Retinal pigment epithelial cell (primary cell): ENCODE data around the gene HNRNPLL.
"Not testable (repeated sequence)": the region's sequence is repeated elsewhere in the genome, so short reads cannot be mapped to it uniquely, and the experiment has no call there.

Source experiments
- DNase-seq: peaks from one replicate; pipeline ENCODE4 v3.0.0-alpha.2; 2010; ENCODE audit warnings: low read depth
- H3K4me3 ChIP-seq: 2 replicates; pipeline ENCODE4 v1.5.1; 2011; ENCODE audit warnings: mild to moderate bottlenecking, low read length, control low read depth, moderate library complexity
- TF ChIP-seq, protein P1 (sequence below): conservative IDR thresholded peaks from 2 replicates; pipeline ENCODE4 v1.5.1; 2011; ENCODE audit warnings: low read depth, low read length, control low read depth, inconsistent platforms

The HNRNPLL gene

GRCh38 chr2:38540580-38541286, 62.0 kb downstream of the HNRNPLL start:
- H3K4me3 ChIP-seq = no peak overlapping the region
- TF ChIP-seq, protein P1, sequence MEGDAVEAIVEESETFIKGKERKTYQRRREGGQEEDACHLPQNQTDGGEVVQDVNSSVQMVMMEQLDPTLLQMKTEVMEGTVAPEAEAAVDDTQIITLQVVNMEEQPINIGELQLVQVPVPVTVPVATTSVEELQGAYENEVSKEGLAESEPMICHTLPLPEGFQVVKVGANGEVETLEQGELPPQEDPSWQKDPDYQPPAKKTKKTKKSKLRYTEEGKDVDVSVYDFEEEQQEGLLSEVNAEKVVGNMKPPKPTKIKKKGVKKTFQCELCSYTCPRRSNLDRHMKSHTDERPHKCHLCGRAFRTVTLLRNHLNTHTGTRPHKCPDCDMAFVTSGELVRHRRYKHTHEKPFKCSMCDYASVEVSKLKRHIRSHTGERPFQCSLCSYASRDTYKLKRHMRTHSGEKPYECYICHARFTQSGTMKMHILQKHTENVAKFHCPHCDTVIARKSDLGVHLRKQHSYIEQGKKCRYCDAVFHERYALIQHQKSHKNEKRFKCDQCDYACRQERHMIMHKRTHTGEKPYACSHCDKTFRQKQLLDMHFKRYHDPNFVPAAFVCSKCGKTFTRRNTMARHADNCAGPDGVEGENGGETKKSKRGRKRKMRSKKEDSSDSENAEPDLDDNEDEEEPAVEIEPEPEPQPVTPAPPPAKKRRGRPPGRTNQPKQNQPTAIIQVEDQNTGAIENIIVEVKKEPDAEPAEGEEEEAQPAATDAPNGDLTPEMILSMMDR = no peak
- DNase-seq = no peak

DNA sequence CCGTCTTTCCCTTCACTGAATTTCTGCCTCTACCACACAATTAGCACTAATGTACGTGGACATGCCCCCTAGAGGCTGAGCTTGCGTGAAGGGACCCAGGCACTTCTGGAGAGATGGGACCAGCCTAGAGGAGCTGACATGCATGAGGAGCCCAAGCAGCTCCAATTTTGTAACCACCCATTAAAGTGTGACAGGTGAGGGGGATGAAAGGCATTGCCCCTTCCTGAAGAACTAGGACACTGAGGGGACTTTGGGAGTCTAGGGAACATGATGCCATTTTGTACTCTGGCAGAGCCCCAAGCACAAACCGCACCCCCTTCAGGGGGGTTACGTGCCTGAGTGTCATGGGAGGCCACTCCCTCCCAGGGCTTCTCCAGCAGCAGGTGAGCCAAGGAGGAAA, 63.6 kb downstream of the HNRNPLL start:
- H3K4me3 ChIP-seq = no peak overlapping the region
- no peak for DNase-seq
- TF ChIP-seq, protein P1 = no peak

- no peak for DNase-seq
- H3K4me3 ChIP-seq = no peak overlapping the region
- TF ChIP-seq, protein P1 = no peak
These were observed 64.7 kb downstream of the HNRNPLL start for GRCh38 chr2:38537937-38538525.

DNA sequence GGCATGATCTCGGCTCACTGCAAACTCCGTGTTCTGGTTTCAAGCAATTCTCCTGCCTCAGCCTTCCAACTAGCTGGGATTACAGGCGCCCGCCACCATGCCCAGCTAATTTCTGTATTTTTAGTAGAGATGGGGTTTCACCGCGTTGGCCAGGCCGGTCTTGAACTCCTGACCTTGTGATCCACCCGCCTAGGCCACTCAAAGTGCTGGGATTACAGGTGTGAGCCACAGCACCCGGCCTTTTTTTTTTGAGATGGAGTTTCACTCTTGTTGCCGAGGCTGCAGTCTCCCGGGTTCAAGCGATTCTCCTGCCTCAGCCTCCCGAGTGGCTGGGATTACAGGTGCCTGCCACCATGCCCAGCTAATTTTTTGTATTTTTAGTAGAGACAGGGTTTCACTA, 65.4 kb downstream of the HNRNPLL start:
- H3K4me3 ChIP-seq, DNase-seq: not testable (repeated sequence)

DNA sequence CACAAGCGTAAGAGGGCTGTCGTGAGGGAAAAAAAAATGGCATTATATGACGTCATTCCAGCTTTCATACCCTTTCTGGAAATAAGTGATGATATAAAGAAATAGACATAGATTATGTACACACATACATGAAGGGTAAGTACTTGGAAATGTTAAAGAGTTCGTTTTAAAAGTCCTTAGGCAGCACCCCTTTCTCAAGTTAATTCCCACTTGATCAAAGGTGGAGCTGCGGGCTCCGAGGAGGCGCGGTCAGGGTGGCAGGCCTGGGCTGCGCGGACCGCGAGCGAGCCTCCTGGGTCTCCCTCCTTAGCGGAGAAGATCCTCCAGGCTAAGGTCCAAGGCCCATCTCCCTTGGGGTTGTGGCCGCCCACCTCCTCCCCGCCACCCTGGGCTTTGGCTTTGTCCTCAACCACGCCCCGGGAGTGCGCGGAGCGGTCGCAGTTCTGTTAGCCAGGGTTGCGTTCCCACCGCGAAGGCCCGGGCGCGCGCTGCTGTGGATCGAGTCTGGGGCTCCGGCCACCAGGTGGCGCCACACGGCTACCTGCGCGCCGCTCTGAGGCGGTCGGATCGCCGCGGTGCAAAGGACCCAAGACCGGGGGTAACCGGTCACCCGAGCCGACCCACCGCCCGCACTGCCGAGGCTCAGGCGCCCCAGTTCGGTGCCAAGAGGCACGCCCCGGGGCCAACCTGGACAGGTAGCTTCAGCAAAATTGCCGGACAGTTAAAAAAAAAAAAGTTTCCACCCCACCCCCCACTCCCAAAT, 66.8 kb downstream of the HNRNPLL start:
- TF ChIP-seq, protein P1 = peak; percentile 80
- H3K4me3 ChIP-seq = peak overlapping the region; percentile 57
- no peak for DNase-seq

- TF ChIP-seq, protein P1 = no peak
- no peak overlapping the region for H3K4me3 ChIP-seq
- no peak for DNase-seq
These were observed 67.4 kb downstream of the HNRNPLL start for GRCh38 chr2:38535404-38535743.

- TF ChIP-seq, protein P1 = no peak
- DNase-seq = no peak
- no peak overlapping the region for H3K4me3 ChIP-seq
These were observed 67.9 kb downstream of the HNRNPLL start for GRCh38 chr2:38534746-38535403.
